ENCODE measurements around the gene COL5A1. TPM values are rescaled to one million over a fixed set of nuclear protein-coding genes. Genes with fewer than 3 reads are reported as not detected.

Gene COL5A1
- total RNA-seq, 1 experiment from 2014 or later = 9.5 TPM

DNA sequence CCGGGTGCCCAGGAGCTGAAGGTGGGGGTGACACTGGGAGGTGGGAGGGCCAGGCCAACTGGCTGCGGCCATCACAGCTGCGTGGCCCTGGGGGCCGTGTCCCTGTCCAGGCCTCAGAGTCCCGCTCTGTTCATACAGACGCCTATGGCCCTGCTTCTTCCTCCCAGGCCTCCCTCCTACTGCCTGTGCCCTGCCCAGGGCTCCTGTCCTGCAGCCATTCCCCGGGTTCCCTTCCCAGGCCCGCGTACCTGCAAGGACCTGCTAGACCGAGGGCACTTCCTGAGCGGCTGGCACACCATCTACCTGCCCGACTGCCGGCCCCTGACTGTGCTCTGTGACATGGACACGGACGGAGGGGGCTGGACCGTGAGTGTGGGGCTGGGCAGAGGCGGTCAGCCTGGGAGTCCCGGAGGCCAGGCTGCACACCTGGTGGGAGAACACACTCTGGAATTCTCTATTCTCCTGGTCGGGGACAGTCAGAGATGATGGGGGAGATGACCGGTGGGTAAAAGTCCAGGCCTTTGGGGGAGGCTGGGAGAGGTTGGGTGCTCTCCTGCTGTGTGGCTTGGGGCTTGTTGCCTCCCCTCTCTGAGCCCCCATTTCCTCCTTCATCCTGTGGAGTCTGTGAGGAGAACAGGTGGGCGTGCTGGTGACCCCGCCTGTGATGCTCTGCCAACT, 243.5 kb downstream of the COL5A1 start:
- no peak overlapping the region for H3K23ac ChIP-seq (ENCODE audit: insufficient read length, low read depth, low read length)
- no CpG with 5 or more reads among the region's 22 CpGs for WGBS (ENCODE audit: extremely low coverage, insufficient read length, low lambda C conversion rate)
- no peaks in the 10 kb centered on the region for H3K79me1 ChIP-seq (ENCODE audit: insufficient read depth, low read depth, low read length, poor library complexity, severe bottlenecking)

More for the DNA sequence above, 243.5 kb downstream of the COL5A1 start:
- H3K27me3 ChIP-seq (ENCODE audit: insufficient read depth, low read length) = no peaks in the 10 kb centered on the region
- H2BK5ac ChIP-seq (ENCODE audit: insufficient read length, low read length) = no peak overlapping the region
- no peak overlapping the region for H2BK15ac ChIP-seq (ENCODE audit: low read depth, low read length)
- H2BK12ac ChIP-seq (ENCODE audit: insufficient read length, low read depth, low read length) = no peak overlapping the region
- H3K9ac ChIP-seq (ENCODE audit: extremely low read depth, insufficient read length, low read length) = no peak overlapping the region
- Mint-ChIP-seq H3K27me3 (ENCODE audit: low read depth) (no peaks in the 10 kb centered on the region; the same call in none of the 2 replicates), H3K9me3 (no peaks in the 10 kb centered on the region), H3K27ac (no peak overlapping the region), H3K4me1 (peaks cover 0 to 4% of the 10 kb centered on the region in 2 experiments; a peak in 2 of 4 replicates), H3K4me3 (no peak overlapping the region), H3K36me3 (ENCODE audit: insufficient read depth in 1 of 3, low read depth in 3 of 3) (no peaks in the 10 kb centered on the region)
- H4K8ac ChIP-seq (replicated peaks; ENCODE audit: insufficient read length, low read depth, low read length) = no peak overlapping the region
- TF ChIP-seq, protein P1, sequence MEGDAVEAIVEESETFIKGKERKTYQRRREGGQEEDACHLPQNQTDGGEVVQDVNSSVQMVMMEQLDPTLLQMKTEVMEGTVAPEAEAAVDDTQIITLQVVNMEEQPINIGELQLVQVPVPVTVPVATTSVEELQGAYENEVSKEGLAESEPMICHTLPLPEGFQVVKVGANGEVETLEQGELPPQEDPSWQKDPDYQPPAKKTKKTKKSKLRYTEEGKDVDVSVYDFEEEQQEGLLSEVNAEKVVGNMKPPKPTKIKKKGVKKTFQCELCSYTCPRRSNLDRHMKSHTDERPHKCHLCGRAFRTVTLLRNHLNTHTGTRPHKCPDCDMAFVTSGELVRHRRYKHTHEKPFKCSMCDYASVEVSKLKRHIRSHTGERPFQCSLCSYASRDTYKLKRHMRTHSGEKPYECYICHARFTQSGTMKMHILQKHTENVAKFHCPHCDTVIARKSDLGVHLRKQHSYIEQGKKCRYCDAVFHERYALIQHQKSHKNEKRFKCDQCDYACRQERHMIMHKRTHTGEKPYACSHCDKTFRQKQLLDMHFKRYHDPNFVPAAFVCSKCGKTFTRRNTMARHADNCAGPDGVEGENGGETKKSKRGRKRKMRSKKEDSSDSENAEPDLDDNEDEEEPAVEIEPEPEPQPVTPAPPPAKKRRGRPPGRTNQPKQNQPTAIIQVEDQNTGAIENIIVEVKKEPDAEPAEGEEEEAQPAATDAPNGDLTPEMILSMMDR (conservative IDR thresholded peaks at IDR 0.05) = no peak
- H2BK120ac ChIP-seq (ENCODE audit: low read depth, low read length, poor library complexity, severe bottlenecking) = no peak overlapping the region
- H3T11ph ChIP-seq (ENCODE audit: low read length) = no peak overlapping the region
- no peaks in the 10 kb centered on the region for H3K4me1 ChIP-seq (ENCODE audit: insufficient read depth, low read length)
- H4K20me1 ChIP-seq (ENCODE audit: control insufficient read depth, insufficient read depth, insufficient read length) = no peaks in the 10 kb centered on the region
- no peak overlapping the region for H2BK20ac ChIP-seq (ENCODE audit: low read depth, low read length, poor library complexity, severe bottlenecking)
- no peak overlapping the region for H3K27ac ChIP-seq (ENCODE audit: insufficient read length, low read depth, low read length)
- peak overlapping the region; percentile 18; the same call in 1 of the 2 replicates for H3K14ac ChIP-seq (ENCODE audit: insufficient read depth, low read length)
- H3K4me2 ChIP-seq (ENCODE audit: insufficient read depth, insufficient read length, low read length) = no peak overlapping the region
- no peaks in the 10 kb centered on the region for H3K23me2 ChIP-seq (ENCODE audit: insufficient read length, low read depth, low read length, poor library complexity, severe bottlenecking)
- H3K56ac ChIP-seq (ENCODE audit: insufficient read length, low read depth, low read length) = no peak overlapping the region
- DNase-seq = no peak
- no peak overlapping the region for H4K5ac ChIP-seq (ENCODE audit: insufficient read length, low read depth, low read length)
- no peaks in the 10 kb centered on the region for H3K79me2 ChIP-seq (ENCODE audit: insufficient read depth, low read length)
- no peaks in the 10 kb centered on the region for H3K9me3 ChIP-seq (ENCODE audit: control insufficient read depth, low read depth, low read length)
- no peak overlapping the region for H2AK5ac ChIP-seq (ENCODE audit: insufficient read length, low read length)
- no peak overlapping the region for H2AFZ ChIP-seq (ENCODE audit: low read length)
- no peak overlapping the region for H3K18ac ChIP-seq (ENCODE audit: insufficient read length, low read depth, low read length)
- no peak overlapping the region for H4K91ac ChIP-seq (ENCODE audit: insufficient read length, low read depth, low read length)
- no peak overlapping the region for H3K4ac ChIP-seq (ENCODE audit: low read depth, low read length)
